HG03175 (cell line): ENCODE measurements around the gene GALNT9.
"Not testable (repeated sequence)": the region's sequence is repeated elsewhere in the genome, so short reads cannot be mapped to it uniquely, and the experiment has no call there.

ENCODE experiments used
- ATAC-seq: cut with Tn5 transposase; IDR thresholded peaks from one replicate; pipeline ENCODE4 v1.9.1; 2021; ENCODE audit warnings: mild to moderate bottlenecking, moderate library complexity; ENCODE audit not compliant: unreplicated experiment

The GALNT9 gene

DNA sequence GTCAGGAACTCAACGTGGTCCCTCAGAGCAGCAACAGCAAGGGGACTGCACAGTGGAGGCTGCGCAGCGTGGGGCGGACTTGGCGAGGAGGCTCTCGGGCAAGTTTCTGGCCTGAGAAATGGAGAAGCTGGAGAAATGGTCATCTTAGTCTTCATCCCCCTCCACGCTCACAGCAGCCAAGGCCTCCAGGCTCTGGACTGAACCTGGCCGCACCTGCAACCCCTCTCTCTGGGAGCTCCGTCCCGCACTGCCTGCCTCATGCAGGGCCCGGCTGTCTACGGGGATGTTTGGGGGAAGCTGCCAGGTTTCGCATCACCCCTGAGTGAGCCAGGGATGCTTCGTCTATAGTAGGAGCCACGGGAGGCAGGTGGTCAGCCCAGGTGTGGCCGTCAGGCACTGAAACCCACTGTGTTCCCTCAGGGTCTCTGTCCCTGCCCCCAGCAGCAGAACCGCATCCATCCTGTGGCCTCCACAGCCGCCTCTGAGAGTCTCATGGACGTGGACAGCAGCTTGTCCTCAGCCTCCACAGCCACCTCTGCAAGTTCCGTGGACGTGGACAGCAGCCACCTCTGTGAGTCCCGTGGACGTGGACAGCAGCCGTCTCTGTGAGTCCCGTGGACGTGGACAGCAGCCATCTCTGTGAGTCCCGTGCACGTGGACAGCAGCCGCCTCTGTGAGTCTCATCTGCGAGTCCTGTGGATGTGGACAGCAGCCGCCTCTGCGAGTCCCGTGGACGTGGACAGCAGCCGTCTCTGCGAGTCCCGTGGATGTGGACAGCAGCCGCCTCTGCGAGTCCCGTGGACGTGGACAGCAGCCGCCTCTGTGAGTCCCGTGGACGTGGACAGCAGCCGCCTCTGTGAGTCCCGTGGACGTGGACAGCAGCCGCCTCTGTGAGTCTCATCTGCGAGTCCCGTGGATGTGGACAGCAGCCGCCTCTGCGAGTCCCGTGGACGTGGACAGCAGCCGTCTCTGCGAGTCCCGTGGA, 29.1 kb upstream of the GALNT9 start:
- ATAC-seq = not testable (repeated sequence)

DNA sequence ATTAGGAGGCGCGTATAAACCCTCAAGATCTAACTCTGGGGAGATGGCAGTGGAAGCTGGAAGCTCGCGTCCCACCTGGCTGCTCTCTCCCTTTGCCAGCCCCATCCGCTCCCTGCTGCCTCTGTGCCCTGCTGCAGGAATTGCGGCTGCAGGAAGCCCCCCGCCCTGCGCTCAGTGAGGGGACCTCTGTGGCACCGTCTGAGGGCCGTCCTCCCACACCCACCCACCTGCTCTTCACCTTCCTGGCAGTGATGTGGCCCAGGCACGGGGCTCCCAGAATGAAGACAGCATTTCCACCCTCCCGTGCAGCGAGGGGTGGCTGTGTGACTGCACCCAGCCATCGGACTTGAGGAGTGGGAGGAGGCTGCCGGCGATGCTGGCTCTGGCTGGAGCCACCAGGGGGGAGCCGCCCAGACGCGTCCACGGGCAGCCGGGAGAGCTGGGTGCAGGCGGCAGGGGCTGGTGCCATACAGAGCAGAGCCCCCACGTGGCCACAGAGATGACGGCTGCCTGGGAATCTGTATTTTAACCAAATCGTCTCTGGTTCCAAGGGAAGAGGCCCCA, 28.3 kb upstream of the GALNT9 start:
- ATAC-seq = no peak

DNA sequence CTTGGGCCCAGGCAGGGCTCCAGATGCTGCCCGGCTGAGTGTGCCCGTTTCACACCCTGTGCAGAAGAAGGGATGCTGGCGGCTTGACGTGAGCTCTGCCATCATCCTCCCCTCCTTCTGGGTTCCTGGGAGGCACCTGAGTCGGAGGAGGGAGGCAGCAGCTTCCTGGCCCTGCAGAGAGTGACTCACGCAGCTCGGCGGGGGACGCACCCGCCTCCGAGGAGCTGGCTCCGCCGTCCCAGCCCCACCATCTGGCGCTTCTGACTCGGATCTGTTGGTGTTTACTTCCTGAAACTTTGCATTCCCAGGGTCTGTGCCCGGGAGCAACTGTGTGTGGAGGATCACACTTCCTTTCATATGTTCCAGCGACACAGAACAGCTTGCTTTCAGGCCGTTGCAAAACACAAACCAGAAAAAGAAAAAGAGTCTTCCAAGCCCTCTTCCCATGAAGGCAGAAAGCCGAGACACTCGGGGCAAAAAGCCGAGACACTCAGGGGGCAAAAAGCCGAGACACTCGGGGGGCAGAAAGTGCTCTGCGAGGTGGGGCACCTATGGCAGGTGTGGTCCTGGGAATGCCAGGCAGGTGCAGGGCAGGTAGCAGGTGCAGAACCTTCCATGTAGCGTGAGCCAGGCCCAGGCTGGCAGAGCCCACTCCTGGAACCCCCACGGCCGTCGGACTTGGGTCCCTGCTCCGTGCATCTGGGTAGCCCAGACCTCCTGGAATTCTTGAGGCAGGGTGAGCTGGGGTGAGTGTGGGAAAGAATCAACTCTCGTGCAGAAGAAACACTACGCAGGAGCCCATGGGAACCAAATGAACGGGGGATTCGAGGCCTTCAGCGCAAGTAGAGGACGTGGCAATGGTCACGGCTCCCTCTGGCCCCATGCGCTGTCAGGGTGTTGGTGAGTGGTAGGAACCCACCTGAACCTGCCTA, 27.6 kb upstream of the GALNT9 start:
- no peak for ATAC-seq

DNA sequence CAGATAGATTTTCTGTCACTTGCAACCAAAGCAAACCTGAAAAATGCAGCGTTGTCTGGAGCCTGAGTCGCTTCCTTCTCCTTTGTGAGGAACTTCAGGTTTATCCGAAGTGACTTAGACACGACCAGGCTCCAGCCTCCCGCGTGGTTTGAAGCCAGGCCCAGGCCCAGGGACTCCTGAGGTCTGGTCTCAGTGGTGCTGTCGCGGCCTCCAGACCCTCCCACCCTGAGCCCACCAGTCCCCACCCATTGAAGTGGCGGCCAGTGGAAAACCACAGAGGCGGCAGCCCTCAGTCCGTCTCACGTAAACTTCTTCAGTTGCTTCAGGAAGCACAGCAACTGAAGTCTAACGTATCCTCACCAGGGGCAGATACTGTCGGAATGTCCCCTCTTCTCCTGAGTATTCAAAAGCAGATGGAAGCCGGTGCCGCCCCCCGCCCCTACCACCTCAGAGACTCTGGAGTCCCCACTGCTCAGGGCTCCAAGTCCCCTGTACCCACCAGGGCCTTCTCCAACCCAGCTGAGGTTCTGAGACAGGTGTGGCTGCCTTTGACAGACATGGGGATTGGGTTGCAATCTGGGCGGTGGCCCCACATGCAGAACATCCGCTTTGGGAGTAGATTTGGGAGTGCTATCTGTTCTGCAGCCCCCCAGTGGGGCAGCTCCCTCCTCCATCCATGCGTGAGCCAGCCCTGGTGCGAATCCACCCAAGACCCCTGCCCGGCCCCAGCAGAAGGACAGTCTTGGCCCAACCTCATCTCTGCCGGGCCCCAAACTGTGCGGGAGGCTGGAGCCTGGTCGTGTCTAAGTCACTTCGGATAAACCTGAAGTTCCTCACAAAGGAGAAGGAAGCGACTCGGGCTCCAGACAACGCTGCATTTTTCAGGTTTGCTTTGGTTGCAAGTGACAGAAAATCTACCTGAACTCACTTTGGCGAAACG, 26.6 kb upstream of the GALNT9 start:
- no peak for ATAC-seq

DNA sequence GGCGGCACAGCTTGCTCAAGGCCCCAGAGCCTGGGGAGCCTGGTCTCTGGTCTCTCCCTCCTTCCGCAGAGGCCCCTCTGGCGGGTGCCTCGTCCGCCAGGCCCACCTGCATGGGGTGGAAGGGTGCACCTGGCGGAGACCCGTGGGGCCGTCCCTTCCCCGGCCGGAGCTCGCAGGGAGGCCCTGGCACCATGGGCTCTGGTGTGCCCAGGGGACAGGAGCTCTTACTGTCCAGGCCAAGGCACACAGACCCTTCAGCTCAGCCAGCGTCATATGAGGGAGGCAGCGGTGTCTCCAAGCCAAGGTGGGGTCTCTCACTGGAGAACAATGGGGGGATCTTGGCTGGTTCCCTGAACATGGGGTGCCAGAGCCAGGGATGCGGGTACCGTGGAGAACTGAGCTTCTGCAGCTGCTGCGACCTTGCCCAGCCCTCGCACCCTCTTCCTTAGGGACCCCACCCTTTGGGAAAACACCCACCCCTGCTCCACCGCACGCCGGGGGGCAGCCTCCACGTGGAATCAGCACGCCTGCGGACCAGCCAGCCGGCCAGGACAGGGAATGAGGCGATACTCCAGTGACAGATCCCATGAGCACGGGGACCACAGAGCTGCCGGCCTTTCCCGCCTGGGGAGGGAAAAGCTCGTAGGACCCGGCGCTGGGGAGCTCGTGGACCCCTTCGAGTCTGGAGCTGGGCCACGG, 25.7 kb upstream of the GALNT9 start:
- ATAC-seq = no peak

DNA sequence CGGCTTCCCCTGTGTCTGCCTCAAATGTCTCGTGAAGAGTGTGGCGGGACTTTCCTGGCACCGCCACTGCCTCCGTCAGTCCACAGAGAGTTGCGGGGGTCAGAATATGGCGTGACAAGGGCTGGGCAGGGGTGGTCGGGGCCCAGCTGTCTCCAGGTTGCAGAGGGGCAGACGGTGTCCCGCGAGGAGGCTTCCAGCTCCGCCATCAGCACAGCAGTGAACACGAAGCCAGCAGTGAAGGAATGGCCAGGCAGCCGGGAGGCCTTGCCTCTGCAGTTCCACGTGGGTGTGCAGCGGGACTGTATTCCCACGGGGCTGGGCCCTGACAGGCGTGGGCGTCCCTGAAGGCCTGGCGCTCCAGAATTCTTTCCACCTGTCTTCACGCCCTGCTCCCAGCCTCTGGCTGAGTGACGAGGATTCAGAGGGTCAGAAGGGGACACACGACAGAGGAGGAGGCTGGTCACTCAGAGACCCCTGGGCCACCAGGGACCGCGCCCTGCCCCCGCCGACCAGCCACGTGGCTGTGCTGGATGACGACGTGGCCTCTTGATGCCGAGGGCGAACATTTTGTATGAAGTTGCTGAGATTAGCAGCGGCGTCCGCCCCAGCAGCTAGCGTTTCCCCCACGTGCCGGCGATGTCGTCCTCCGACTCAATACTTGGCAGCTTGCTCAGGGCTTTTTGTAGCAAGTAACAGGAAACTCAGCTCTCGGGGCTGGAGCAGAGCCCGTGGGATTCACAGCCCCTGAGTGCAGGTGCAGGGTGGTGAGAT, 25.0 kb upstream of the GALNT9 start:
- no peak for ATAC-seq

DNA sequence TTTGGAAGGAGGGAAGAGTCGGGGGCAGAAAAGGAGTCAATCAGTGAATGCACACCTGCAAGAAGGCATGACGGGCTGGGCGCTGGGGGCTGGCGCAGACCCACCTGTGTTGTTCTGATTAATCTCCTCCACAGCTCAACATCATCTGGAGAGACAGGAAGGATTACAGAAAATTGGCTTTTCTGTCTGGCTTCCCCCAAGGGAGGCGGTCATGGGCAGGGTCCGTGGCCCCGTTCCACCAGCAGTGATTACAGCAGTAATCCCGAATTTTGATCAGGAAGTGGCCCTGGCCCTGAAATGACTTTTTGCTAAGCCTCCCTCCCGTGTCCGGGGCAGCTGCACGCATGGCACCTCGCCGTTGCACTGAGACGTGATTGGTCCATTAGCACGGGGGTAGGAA, 24.4 kb upstream of the GALNT9 start:
- ATAC-seq = no peak

DNA sequence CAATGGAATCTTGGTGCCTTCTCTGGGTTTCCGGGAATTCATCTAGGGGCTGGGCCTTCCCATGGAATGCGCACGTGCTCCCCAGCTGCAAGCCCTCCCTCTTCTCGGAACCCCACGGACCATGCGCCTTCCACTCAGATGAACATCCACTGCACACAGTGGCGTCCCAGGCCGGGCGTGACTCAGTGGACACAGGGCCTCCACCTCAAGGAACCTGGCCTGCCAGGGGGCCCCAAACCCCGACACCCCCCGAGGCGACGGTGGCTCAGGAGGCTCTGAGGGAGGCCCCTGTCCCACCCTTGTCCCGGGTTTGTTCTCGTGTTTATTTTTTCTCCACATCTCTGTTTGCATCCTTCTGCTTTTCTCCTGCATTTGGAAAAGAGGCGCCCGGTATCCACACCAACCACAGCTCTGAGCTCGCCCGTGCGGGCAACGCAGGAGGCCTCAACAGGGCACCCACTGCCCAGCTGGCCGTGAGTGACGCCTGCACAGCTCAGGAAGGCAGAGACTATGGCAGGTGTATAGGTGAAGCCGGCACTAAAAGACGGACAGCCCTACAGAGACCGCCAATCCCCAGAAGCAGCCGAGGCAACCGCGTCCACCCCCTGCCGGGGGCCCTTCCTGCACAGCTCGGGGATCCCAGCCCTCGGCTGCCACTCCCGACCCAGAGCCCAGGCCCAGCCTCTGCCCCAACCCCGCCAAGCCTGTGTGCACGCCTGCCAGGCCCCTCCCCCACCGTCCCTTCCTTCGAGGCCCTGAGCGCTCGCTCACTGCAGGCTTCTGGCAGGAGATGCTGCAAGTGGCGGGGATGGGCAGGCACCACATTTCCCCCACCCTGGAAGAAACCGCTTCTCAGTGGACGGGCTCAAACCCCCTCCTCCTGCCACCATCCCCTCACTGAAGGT, 23.8 kb upstream of the GALNT9 start:
- ATAC-seq = no peak

DNA sequence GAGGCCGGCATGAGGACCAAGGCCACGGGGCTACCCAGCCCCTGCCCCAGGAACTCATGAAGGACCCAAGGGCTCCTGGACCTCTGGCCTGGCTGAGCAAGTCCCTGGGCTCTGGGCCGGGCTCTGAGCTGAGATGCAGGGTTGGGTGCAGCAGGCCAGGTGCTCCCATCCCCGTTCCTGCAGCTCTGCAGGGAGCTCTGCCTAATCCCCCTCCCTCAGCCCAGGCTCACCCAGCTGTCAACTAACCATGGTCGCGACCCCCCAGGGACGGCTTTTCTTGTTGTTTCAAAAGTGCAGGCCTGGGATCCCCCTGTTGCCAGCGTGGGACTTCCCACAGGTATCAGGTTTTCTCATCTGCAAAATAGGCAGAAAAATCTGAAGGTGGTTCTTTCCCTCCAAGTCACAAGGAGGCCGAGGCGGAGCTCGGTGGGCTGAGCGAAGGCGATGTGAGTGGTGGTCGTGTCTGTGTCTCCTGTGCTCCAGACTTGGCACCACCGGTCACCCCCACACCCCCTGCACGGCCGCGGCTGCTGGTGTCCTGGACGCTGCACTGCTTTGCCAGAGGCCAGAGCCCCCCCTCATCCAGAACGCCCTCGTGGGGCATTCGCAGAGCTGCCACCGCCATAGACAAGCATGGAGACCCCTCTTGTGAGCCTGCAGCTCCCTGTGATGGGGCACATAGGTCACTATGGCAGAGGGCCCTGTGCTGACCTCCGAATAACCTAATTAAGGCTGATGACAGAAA, 22.5 kb upstream of the GALNT9 start:
- ATAC-seq = no peak

DNA sequence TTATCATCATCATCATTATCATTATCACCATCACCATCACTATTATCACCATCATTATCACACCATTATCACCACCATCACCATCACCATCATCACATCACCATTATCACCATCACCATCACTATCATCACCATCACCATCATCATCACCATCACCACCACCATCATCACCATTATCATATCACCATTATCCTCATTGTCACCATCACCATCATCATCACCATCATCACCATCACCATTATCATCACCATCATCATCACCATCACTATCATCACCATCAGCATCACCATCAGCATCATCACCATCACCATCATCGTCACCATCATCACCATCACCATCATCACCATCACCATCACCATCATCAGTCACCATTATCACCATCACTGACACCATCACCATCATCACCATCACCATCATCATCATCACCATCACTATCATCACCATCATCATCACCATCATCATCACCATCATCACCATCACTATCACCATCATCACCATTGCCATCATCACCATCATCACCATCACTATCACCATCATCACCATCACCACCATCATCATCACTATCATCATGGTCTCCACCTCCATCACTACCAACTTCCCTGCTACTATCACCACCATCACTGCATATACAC, 20.2 kb upstream of the GALNT9 start:
- no peak for ATAC-seq

DNA sequence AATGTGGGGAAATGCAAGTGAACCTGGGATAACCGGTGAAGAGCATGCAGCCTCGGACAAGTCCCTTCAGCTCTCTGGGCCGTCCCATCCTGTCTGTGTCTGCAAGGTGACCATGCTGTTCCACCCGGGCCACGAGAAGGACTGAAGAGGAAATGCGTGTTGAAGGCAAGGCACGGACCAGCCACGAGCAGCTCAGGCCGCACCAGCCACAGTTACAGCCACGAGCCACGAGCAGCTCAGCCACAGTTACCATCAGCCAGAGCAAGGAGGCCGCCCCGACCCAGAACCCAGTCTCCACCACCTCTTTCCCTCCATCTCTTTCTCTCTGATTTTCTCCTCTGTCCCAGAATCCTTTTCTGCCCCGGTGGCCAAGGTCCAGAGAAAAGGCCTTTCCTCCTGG, 18.8 kb upstream of the GALNT9 start:
- no peak for ATAC-seq

DNA sequence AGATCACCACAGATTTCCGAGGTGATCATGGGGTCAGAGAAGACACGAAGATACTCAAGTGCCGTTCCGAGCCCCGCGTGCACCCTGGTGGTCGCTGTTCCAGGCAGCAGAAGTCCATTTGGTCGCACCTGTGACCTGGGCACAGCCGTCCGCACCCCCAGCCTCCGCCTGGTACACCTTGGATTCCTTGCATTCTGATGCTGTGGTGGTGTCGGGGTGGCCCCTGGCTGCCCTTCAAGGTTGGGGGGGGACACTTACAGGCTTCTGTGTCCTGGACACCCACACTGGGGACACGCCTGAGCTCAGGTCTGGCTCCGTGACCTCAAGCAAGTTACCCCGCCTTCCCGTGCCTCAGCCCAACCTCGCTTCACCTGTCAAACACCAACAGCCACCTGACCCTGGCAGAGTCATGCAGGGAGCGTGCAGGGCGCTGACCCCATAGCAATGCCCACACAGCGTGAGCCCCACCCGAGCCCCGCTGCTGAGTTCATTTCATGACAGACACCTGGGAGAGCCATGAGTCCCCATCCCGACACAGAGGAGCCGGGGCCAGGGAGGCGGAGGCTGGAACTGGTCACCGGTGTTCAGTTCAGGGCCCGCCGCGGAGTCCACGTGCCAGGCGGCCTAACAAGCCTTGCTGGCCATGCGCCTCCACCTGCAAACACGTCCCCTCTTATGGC, 17.9 kb upstream of the GALNT9 start:
- ATAC-seq = no peak

DNA sequence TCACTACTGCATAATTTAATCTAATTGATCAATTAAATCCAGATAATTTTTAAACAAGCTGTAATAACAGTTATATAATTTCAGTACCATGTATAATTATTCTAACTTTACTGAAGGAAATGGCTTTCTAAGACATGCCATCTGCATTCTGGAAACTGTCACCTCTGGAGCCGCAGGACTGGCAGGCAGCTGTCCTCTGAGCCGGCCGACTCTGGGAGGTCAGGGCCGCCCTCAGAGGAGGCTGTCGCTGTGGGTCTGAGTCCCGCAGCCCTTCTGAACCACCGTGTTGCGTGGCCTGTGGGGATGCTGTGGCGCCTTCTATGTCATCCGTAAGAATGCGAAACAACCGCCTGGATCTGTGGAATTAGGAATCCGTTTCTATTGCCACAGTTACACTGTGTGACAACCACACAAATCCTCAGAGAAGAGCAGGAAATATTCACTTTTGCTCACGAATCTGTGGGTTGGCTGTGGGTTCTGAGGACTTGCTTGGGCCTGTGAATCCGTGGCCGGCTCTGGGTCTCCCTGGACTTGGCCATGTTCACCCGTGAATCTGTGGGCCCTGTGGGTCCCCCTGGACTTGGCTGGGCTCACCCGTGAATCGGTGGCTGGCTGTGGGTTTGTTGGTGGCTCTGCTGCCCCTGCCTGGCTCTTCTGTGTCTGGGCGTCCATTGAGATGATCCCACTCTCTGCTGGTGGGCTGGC, 17.2 kb upstream of the GALNT9 start:
- ATAC-seq = no peak

DNA sequence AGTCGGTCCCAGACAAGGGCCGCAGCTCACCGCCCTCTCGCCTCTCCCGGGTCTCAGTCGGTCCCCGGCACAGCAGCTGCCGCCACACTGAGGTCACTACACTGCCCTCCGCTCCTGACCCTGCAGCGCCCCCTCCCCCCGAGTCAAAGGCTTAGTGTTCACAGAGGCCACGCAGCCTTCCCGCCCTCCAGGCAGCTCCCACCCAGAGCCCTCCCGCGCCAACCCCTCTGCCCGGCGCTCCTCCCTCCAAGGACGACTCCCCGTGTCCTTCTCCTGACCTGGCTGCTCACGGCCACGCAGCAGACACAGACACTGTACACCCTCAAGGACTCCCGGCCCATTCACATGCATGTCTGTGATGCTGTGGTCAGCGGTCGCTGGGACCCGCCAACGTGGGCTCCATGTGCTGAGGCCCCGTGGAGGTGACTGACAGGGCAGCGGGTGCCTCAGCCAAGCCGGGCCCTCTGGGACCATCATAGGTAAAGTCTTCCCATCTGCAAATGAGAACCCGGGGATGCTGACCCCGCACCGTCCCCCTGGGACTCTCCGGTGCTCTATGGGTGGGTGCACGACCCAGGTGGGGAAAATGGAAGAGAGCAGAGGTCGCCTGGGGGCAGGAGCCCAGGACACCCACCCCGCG, 16.3 kb upstream of the GALNT9 start:
- no peak for ATAC-seq

DNA sequence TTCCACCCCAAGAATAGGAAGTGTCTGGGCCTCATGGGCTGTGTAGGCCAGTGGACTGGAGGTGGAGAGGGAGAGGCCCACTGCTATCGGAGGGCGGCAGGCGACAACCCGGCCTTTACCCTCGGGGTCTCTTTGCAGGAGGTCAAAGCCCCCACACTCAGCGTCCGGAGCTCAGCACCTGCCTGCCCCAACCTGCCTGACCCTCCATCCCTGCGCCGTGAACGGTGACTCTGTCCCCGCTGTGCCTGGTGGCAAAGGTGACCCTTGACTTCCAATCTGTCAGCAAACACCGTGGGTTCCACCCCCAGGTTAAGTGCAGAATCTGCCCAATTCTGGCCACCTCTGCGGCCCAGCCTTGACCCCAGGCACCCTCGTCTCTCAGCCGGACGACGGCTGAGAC, 15.7 kb upstream of the GALNT9 start:
- no peak for ATAC-seq
